Measurements from ENCODE around the gene GP2.
"Not testable (repeated sequence)": the region's sequence is repeated elsewhere in the genome, so short reads cannot be mapped to it uniquely, and the experiment has no call there.

GP2 gene

GRCh38 chr16:20318437-20318836 is 8.9 kb downstream of the GP2 start:
- DNase-seq (ENCODE audit: extremely low read depth, low read depth), result no peak

DNA sequence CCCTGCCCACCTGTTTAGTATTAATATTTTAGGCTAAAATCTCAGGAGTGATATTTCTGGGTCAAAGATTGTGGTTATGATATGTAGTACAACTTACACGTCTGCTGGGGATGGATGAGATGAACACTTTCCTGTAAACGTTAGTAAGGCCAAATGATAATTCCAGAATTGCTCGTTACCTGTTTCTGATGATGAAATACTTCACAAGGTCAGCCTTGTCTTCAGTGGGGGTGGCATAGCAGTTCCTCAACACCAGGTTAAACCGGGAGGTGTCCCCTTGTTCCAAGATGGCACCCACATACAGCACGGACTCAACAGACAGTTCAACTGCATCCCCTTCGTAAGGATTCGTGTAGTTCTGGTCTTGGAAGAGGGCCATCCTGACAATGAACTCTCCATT is 9.3 kb downstream of the GP2 start:
- no peak for DNase-seq (ENCODE audit: extremely low read depth, low read depth)
- TF ChIP-seq, protein P1, sequence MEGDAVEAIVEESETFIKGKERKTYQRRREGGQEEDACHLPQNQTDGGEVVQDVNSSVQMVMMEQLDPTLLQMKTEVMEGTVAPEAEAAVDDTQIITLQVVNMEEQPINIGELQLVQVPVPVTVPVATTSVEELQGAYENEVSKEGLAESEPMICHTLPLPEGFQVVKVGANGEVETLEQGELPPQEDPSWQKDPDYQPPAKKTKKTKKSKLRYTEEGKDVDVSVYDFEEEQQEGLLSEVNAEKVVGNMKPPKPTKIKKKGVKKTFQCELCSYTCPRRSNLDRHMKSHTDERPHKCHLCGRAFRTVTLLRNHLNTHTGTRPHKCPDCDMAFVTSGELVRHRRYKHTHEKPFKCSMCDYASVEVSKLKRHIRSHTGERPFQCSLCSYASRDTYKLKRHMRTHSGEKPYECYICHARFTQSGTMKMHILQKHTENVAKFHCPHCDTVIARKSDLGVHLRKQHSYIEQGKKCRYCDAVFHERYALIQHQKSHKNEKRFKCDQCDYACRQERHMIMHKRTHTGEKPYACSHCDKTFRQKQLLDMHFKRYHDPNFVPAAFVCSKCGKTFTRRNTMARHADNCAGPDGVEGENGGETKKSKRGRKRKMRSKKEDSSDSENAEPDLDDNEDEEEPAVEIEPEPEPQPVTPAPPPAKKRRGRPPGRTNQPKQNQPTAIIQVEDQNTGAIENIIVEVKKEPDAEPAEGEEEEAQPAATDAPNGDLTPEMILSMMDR (IDR thresholded peaks at IDR 0.05; ENCODE audit: low read depth, low read length), result no peak

More at GRCh38 chr16:20318437-20318836, 8.9 kb downstream of the GP2 start:
- TF ChIP-seq, protein P1 (IDR thresholded peaks at IDR 0.05; ENCODE audit: low read depth, low read length), result no peak

DNA sequence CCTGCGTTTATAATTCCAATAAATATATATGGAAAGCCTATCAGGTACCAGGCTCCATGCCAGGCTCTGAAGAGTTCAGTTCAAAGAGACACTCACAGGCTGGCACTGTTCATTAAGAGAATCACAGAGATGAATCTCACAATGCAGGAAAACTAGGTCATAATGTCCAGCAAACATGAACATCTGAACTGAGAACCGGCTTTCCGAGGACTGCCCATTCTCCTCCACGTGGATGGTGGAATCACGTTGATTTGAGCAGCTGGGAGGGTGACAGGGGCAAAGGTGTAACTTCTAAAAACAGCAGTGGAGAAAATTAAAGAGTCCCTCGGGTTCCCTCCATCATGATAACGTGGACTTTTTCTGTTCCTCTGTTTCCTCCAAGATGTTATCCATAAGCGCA is 10.2 kb downstream of the GP2 start:
- no peak for DNase-seq (ENCODE audit: extremely low read depth, low read depth)
- TF ChIP-seq, protein P1 (IDR thresholded peaks at IDR 0.05; ENCODE audit: low read depth, low read length), result no peak

GRCh38 chr16:20316715-20317114 is 10.6 kb downstream of the GP2 start:
- DNase-seq (ENCODE audit: extremely low read depth, low read depth), result no peak
- TF ChIP-seq, protein P1 (IDR thresholded peaks at IDR 0.05; ENCODE audit: low read depth, low read length), result no peak

DNA sequence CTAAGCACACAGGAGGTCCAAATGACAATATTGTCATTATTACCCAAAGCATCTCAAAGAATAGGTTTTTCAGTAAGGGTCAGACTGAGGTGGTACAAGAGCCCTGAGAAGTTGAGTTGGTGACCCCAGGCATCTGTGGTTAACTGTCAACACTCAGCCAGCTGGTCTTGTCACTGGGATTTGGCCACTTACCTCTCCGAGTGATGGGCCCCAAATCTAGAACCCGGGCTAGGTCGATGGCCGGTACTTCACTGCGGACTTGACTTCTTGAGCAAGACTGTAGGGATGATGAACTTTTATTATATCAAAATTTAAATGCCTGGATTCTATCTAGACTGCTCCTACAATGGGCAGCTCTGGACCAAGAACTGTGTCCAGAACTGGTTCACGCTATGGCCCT is 11.5 kb downstream of the GP2 start:
- no peak for DNase-seq (ENCODE audit: extremely low read depth, low read depth)
- TF ChIP-seq, protein P1 (IDR thresholded peaks at IDR 0.05; ENCODE audit: low read depth, low read length), result no peak

GRCh38 chr16:20314575-20314974 is 12.7 kb downstream of the GP2 start:
- DNase-seq (ENCODE audit: extremely low read depth, low read depth), result no peak
- TF ChIP-seq, protein P1 (IDR thresholded peaks at IDR 0.05; ENCODE audit: low read depth, low read length), result no peak

GRCh38 chr16:20313741-20314140 is 13.6 kb downstream of the GP2 start:
- TF ChIP-seq, protein P1 (IDR thresholded peaks at IDR 0.05; ENCODE audit: low read depth, low read length), result no peak
- no peak for DNase-seq (ENCODE audit: extremely low read depth, low read depth)

DNA sequence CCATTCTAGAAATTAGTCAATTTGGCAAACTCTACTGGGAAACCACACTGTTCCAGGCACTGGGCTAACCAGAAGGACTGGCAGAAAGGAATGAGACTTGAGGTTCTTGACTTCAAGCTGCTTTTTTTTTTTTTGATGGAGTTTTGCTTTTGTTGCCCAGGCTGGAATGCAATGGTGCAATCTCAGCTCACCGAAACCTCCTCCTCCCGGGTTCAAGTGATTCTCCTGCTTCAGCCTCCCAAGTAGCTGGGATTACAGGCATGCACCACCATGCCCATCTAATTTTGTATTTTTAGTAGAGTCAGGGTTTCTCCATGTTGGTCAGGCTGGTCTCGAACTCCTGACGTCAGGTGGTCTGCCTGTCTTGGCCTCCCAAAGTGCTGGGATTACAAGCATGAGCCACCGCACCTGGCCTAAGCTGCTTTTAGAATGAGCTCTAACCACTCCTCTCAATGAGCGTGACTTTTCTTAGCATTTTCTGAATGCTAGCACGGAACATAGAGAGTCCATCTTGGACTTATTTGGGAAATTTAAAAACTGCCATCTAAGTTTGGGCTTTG is 14.7 kb downstream of the GP2 start:
- not testable (repeated sequence) for DNase-seq (ENCODE audit: extremely low read depth, low read depth)

Measured in AG09319 (cell line).